Stimulated activated CD8-positive, alpha-beta memory T cell treated with anti-CD3 and anti-CD28 coated beads, Interleukin-4, amount 100 ng/mL, for 24 hours (primary cell): ENCODE measurements around the gene PCCA.
"Not testable (repeated sequence)": the region's sequence is repeated elsewhere in the genome, so short reads cannot be mapped to it uniquely, and the experiment has no call there.

ENCODE experiments used
- DNase-seq: peaks from one replicate; pipeline ENCODE4 v3.0.0-alpha.2; 2020; ENCODE audit warnings: low read depth

Gene PCCA

GRCh38 chr13:100544866-100545683 is 456.2 kb downstream of the PCCA start:
- DNase-seq: no peak

- no peak for DNase-seq
Measured at GRCh38 chr13:100545684-100546061, 456.8 kb downstream of the PCCA start.

- DNase-seq: no peak
Measured at GRCh38 chr13:100546713-100547405, 458.0 kb downstream of the PCCA start.

- DNase-seq: no peak
Measured at GRCh38 chr13:100547791-100548201, 458.9 kb downstream of the PCCA start.

- no peak for DNase-seq
Measured at GRCh38 chr13:100549316-100549715, 460.4 kb downstream of the PCCA start.

GRCh38 chr13:100552755-100553154 is 463.9 kb downstream of the PCCA start:
- no peak for DNase-seq

GRCh38 chr13:100559886-100560285 is 471.0 kb downstream of the PCCA start:
- no peak for DNase-seq

GRCh38 chr13:100560498-100561157 is 471.7 kb downstream of the PCCA start:
- no peak for DNase-seq

- no peak for DNase-seq
Measured at GRCh38 chr13:100561158-100561499, 472.2 kb downstream of the PCCA start.

GRCh38 chr13:100561599-100562204 is 472.8 kb downstream of the PCCA start:
- DNase-seq: no peak

GRCh38 chr13:100563779-100564178 is 474.9 kb downstream of the PCCA start:
- no peak for DNase-seq

- no peak for DNase-seq
Measured at GRCh38 chr13:100564444-100565223, 475.7 kb downstream of the PCCA start.

GRCh38 chr13:100565286-100565685 is 476.4 kb downstream of the PCCA start:
- DNase-seq: no peak

GRCh38 chr13:100566543-100566942 is 477.6 kb downstream of the PCCA start:
- DNase-seq: no peak

GRCh38 chr13:100573121-100573520 is 484.2 kb downstream of the PCCA start:
- DNase-seq: peak; percentile 58

GRCh38 chr13:100577239-100577638 is 488.3 kb downstream of the PCCA start:
- DNase-seq: not testable (repeated sequence)
